T-helper 2 cell (primary cell): ENCODE data around the gene GPBP1L1.

Experiments
- DNase-seq, 5 experiments: peaks; one replicate each; pipeline versions ENCODE4 v3.0.0 to v3.0.0-alpha.2; 2012 to 2022

Gene GPBP1L1

GRCh38 chr1:45585496-45586075 lies 100.7 kb downstream of the GPBP1L1 start:
- DNase-seq = no peak

- DNase-seq = no peak
These were observed 101.3 kb downstream of the GPBP1L1 start for GRCh38 chr1:45585110-45585426.

GRCh38 chr1:45584351-45585109 lies 101.8 kb downstream of the GPBP1L1 start:
- peak; percentile 77 to 91 (median 84) for DNase-seq

GRCh38 chr1:45583666-45584350 lies 102.5 kb downstream of the GPBP1L1 start, which contains the start of gene NASP:
NASP (plus strand) TSS chr1:45584041; CDS start chr1:45584147, 106 bp downstream.
- DNase-seq = peak; percentile 83 to 89 (median 86)

- peak; percentile 82 to 98 (median 90) for DNase-seq
These were observed 103.1 kb downstream of the GPBP1L1 start for GRCh38 chr1:45583264-45583665.
